ENCODE measurements around the gene GNB1L.

DNA sequence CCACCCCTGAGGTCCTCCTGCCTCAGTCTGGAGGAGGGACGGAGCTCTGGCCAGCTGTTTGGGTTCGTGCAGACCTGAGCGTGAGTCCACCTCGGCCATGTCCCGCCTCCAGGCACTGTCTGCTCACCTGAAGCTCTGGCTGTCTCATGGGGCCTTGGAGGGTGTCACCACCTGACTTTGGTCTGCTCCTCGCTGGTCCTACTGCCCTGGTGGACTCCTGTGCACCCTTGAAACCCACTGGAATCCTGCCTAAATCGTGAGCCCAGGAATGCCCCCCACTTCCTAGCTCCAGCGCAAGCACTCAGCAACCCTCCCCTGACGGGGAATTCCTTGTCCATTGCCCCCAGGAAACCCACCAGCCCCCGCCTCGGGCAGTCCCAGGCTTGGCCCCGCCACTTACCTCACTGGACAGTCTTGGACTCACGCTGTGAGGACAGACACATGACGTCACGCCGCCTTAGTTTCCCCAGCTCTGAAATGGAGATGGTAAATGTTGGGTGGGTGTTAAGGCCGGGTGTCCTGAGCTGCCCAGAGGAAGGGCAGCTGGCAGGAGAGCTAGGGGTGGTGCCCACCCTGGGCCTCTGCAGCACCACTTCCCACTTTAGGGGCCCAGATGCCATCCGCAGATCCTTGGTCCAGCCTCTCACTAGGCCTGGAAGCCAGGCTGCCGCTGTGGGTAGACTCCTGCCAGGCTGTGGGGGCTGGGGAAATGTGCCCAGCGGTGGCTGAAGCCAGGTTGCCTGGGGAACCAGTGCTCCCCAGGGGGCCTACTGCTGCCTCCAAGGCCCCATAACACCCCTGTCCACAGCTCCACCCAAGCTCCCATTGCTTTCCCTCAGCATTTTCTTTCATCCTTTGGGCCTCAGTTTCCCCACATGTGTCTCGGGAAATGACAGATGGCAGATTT lies 112.3 kb downstream of the GNB1L start:
- TF ChIP-seq, protein P1, sequence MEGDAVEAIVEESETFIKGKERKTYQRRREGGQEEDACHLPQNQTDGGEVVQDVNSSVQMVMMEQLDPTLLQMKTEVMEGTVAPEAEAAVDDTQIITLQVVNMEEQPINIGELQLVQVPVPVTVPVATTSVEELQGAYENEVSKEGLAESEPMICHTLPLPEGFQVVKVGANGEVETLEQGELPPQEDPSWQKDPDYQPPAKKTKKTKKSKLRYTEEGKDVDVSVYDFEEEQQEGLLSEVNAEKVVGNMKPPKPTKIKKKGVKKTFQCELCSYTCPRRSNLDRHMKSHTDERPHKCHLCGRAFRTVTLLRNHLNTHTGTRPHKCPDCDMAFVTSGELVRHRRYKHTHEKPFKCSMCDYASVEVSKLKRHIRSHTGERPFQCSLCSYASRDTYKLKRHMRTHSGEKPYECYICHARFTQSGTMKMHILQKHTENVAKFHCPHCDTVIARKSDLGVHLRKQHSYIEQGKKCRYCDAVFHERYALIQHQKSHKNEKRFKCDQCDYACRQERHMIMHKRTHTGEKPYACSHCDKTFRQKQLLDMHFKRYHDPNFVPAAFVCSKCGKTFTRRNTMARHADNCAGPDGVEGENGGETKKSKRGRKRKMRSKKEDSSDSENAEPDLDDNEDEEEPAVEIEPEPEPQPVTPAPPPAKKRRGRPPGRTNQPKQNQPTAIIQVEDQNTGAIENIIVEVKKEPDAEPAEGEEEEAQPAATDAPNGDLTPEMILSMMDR (IDR thresholded peaks at IDR 0.05), result no peak
- no peak for TF ChIP-seq EZH2 (IDR thresholded peaks at IDR 0.05; ENCODE audit: borderline replicate concordance, insufficient read depth, low read depth, low read length, poor library complexity, severe bottlenecking)

Data from B cell (primary cell).